ENCODE measurements around the gene COQ8B. TPM values are rescaled to one million over a fixed set of nuclear protein-coding genes. Genes with fewer than 3 reads are reported as not detected.
"Not testable (repeated sequence)": the region's sequence is repeated elsewhere in the genome, so short reads cannot be mapped to it uniquely, and the experiment has no call there.

The COQ8B gene
- polyA plus RNA-seq (2013, experiment 1 of 2; ENCODE audit: insufficient read length), result 20.4 TPM
- polyA plus RNA-seq (2013, experiment 2 of 2; ENCODE audit: insufficient read length), result 18.0 TPM

DNA sequence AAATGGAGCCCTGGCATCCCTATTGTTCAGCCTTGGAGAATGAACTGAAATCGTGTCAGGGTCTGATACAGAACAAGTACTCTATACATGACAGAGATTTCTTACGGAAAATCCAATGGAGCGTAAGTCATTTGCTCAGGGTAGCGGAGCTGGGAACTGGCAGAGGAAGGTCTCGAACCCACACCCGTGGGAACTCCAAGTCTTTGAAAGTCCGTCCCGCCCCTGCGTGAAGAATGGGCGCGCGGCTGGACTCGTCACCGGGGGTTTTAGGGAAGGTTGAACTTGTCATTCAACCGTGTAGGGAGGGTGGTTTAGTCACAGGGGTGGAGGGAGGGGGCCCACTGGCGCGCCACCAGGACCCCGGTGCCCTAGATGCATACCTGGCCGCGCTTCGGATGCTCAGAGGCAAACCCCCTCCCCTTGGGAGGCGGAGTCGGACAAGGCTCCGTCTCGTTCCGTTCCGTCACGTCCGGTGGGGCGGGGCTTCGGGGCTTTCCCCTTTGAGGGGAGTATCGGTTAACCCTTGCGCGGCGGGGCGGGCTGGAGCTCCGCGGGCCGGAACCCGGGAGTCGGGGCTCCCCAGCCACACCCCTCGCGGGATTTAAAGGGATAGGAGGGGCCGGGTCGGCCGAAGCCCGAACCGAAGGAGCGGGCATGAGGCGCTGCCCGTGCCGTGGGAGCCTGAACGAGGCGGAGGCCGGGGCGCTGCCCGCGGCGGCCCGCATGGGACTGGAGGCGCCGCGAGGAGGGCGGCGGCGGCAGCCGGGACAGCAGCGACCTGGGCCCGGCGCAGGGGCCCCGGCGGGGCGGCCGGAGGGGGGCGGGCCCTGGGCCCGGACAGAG is at the start of gene COQ8B, which contains the start of gene ITPKC:
Gene COQ8B (minus strand): TSS at position 405 of the 843 bp plus-strand sequence. CDS start 2,254 bp downstream, outside the sequence.
Gene ITPKC (plus strand): TSS at position 631 of the 843 bp plus-strand sequence. CDS start 24 bp downstream, at position 655.
- peak; percentile 98 for DNase-seq

DNA sequence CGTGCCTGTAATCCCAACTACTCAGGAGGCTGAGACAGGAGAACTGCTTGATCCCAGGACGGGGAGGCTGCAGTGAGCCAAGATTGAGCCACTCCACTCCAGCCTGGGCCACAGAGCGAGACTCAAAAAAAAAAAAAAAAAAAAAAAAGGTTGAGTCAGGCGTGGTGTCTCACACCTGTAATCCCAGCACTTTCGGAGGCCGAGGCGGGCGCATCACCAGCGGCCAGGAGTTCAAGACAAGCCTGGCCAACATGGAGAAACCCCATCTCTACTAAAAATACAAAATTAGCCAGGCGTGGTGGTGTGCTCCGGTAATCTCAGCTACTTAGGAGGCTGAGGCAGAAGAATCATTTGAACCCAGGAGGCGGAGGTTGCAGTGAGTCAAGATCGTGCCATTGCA is 49.7 kb upstream of the COQ8B start:
- not testable (repeated sequence) for DNase-seq

DNA sequence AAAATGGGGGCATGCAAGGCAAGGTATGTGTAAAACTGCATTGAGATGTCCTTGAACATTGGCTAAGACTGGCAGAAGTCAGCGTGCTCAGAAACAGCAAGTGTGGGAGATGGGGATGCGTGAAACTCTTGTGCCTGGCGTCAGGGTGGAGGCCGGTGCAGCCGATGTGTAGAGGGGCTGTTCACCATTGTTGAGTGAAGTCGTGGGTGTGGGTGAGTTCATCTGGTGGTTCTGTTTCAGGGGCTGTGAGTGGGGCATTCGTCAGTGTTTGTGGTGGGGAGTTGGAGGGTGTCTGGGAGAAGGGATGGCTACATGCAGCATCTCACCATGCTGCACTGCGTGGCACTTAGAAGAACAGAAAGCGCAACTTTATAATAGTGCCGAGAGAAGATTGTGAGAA is 47.3 kb upstream of the COQ8B start:
- DNase-seq, result no peak

DNA sequence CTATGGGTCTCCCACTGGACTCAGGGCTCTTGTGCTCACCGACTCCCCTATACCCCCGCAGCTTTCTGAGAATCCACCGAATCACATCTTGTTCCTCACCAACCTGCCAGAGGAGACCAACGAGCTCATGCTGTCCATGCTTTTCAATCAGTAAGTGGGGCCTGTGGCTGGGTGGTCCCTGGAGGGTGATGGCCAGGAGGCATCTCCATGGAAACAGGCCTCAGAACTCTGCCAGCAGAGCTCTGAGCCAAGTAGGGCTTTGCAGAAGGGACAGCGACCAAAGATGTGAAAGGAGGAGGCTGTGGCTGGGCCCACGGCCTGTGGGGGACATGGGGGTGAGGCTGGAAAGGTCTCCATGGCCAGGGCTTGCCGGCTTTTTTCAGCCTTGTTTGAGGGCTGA is 46.8 kb upstream of the COQ8B start:
- DNase-seq, result no peak

DNA sequence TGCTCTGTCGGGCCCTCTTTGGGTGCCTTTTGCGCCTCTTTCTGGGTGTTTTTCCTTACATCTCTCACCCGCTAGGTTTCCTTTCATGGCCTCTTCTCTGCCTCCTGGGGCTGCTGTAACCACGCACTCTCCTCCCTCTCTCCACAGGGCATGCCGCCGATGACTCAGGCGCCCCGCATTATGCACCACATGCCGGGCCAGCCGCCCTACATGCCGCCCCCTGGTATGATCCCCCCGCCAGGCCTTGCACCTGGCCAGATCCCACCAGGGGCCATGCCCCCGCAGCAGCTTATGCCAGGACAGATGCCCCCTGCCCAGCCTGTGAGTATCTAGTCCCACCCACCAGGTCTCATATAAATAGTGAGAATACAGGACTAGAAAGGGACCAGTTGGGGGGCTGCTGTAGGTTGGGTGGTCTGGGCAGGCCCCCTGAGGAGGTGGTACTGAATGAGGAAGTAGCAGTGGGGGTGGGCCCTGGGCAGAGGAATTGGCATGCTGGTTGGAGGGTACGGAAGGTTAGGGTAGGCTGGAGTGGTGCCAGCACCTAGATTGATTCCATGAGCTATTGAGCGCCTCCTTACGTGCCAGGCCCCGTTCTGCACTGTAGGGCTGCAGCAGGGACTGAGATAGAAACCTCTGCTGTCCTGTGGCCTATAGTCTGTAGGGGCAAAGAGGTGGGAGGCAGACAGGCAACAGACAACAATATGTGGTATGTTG is 46.2 kb upstream of the COQ8B start:
- no peak for DNase-seq

DNA sequence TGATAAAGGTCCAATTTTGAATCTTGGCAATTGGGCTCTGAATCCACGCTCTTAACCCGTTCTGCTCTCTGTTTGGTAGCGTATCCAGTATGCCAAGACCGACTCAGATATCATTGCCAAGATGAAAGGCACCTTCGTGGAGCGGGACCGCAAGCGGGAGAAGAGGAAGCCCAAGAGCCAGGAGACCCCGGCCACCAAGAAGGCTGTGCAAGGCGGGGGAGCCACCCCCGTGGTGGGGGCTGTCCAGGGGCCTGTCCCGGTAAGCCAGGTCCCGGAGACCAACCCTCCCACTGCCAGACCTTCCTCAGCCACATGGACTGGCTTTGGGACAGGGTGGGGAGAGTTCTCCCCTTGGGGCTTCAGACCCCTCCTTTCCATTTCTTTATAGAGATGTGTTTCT is 42.7 kb upstream of the COQ8B start:
- no peak for DNase-seq

DNA sequence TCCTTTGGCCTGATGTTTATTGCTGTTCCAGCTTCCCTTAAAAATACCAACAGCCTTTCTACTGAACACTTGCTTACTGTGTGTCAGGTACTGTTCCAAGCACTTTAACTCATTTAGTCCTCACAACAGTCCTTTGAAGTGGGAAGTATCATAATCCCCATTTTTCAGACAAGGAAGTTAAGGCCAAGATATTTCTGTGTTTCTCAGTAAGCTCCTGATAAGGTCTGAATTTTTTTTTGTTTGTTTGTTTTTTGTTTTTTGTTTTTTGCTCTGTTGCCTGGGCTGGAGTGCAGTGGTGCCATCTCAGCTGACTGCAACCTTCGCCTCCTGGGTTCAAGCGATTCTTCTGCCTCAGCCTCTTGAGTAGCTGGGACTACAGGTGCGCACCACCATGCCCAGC is 41.8 kb upstream of the COQ8B start:
- DNase-seq, result no peak

DNA sequence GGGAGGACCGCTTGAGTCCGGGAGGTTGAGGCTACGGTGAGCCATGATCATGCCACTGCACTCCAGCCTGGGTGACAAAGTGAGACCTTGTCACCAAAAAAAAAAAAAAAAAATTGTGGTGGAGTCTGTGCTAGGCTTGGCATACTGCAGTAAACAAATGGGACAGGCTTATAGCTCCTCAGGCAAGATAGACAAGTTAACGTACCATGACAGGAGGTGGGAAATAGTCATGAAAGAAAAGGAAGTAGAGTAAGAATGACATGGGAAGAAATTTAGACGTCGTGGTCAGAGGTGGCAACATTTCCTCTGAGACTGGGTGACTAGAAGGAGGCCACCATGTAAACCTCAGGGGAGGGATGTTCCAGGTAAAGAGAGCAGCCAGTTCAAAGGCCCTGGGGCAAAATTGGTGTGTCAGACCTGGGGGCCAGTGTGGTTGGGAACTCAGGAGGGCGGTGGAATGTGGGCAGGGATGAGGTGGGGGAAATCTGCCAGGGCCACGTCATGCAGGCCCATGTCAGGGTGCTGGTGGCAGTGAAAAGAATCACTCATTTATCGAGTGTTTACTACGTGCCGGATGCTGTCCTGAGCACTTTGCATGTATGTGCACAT is 39.9 kb upstream of the COQ8B start:
- DNase-seq, result no peak

DNA sequence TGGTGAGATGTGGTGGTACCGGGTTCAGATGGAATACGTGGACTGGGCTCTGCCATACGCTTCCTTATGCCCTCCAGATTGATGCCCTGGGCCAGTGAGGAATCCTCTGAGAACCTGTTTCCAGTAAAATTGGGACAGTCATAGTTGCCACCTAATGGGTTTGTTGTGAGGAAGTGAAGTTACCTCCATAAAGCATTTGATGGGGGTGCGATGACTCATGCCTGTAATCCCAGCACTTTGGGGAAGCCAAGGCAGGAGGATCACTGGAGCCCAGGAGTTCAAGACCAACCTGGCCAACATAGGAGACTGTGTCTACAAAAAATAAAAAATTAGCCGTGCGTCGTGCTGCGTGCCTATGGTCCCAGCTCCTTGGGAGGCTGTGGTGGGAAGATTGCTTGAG is 39.1 kb upstream of the COQ8B start:
- DNase-seq, result no peak

DNA sequence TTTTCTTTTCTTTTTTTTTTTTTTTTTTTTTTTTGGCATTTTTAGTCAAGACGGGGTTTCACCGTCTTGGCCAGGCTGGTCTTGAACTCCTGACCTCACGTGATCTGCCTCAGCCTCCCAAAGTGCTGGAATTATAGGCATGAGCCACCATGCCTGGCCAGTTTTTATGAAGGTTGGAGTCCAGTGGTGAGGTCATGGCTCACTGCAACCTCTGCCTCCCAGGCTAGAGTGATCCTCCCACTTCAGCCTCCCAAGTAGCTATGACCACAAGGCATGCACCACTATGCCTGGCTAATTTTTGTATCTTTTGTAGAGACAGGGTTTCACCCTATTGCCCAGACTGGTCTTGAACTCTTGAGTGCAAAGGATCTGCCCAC is 38.5 kb upstream of the COQ8B start:
- DNase-seq, result no peak

DNA sequence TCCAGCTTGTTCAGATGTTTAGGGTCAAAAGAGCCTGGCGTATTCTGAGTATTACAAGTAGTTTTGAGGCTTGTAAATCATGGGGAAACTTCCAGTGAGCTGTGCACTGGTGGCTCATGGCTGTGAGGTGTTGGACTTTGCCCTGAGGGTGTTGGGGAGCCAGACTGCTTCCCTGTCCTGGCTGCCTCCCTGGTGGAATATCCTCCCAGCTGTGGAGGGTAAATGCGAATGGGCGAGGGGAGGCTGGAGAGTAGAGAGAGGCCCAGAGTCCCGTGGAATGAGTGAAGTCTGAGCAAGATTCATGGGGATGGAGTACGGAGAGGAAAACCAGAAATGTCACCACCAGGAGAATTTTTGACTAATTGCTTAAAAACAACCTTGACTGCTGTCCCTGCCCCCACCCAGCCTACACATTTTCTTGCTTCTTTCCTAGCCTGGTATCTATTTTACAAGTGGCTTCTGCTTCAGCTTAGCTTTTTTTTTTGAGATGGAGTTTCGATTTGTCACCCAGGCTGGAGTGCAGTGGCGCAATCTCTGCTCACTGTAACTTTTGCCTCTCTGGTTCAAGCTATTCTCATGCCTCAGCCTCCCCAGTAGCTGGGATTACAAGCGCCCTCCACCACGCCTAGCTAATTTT is 38.0 kb upstream of the COQ8B start:
- DNase-seq, result no peak

DNA sequence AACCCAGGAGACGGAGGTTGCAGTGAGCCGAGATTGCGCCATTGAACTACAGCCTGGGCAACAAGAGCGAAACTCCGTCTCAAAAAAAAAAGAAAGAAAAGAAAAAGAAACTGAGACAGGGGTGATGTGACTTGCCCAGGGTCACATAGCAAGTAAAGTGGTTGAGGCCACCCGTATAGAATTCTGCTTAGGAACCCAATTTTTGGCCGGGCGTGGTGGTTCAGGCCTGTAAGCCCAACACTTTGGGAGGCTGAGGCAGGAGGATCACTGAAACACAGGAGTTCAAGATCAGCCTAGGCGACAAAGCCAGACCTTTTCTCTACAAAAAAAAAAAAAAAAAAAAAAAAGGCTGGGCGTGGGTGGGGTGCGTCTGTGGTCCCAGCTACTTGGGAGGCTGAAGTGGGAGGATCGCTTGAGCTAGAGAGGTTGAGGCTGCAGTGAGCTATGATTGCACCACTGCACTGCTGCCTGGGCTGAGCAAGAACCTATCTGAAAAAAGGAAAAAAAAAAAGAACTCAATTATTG is 35.6 kb upstream of the COQ8B start:
- no peak for DNase-seq

DNA sequence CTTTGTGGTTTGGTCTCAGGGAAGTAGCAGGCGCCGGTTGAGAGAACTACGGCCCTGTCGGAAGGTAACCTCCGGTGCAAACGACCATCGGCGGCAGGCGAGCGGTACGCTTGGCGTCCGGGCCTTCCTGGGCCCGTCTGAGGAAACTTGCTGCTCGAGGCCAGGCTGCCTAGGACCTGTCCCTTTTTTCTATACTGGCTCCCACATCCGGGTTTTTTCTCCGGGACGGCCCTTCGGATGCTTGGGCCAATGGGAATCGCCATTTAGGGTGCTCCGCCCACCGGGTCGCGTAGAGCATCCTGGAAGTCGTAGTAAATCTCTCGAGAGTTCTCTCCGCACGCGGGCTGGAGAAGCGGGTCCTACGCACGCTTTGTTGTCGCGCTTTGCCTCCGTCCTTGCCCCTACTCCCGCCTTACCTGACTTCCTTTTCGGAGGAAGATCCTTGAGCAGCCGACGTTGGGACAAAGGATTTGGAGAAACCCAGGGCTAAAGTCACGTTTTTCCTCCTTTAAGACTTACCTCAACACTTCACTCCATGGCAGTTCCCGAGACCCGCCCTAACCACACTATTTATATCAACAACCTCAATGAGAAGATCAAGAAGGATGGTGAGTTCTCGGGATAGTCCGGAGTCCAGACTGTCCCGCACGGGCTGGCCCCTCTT is 34.3 kb upstream of the COQ8B start, which contains the start of gene SNRPA:
Gene SNRPA (plus strand): TSS at position 330 of the 664 bp plus-strand sequence. CDS start 206 bp downstream, at position 536.
- DNase-seq, result peak; percentile 98

DNA sequence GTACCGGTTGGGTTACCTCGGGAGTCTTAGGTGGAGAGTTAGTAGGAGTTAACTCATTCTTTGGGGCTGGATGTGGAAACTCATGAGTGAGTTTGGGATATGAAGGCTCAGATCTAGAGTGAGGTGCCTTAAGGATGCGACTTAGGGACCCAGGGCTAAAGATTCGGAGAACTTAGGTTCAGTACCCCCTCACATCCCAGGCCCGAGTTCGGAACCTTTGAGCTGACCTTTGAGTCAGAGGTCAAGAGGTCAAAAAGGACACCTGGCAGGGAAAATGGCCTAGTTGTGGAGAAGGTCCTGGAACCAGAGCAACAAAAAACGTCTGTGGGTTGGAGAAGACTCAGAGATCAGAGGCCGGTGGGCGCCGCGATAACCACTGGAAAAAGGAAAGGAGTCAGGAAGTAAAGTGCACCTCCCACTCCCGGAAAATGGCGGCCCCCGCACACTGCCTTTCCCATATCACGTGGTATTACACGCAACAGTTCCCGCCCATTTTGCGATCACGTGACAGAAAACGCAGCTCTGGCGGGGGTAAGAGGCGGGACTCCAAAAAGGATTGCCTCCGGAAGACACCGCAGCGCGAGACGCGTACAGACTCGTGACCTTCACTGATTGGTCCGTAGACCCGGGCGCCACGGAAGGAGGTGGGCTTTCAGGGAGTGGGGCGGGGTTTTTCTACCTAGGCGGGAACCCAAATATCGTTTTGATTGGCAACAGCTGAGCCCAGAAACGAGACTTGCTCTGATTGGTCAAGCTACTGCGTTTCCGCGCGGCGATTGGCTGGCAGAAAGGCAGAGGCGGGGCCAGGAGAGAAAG is 33.6 kb upstream of the COQ8B start, which contains the start of gene ACTMAP:
Gene ACTMAP (minus strand): TSS at position 420 of the 816 bp plus-strand sequence. CDS start 674 bp downstream, outside the sequence.
- DNase-seq, result peak; percentile 100

DNA sequence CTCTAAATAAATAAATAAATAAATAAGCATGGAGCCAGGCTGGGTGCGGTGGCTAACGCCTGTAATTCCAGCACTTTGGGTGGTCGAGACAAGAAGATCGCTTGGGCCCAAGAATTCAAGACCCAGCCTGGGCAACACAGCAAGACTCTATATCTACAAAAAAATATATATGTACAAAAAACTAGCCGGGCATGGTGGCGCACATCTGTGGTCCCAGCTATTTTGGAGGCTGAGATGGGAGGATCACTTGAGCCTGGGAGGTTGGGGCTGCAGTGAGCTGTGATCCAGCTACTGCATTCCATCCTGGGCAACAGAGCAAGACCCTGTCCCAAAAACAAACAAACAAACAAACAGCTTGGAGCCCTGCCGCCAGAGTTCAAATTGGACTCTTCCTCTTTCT is 30.9 kb upstream of the COQ8B start:
- no peak for DNase-seq

DNA sequence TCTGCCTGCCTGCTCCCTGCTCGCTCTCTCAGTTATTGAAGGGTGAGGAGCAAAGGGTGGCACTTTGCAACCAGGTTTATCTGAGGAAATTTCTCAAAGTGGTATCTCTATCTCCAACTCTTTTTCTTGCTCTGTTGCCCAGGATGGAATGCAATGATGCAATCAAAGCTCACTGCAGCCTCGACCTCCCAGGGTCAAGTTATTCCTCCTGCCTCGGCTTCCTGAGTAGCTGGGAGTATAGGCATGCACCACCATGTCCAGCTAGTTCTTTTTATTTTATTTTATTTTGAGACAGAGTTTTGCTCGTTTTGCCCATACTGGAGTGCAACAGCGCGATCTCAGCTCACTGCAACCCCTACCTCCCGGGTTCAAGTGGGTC is 28.7 kb upstream of the COQ8B start:
- DNase-seq, result peak; percentile 73

DNA sequence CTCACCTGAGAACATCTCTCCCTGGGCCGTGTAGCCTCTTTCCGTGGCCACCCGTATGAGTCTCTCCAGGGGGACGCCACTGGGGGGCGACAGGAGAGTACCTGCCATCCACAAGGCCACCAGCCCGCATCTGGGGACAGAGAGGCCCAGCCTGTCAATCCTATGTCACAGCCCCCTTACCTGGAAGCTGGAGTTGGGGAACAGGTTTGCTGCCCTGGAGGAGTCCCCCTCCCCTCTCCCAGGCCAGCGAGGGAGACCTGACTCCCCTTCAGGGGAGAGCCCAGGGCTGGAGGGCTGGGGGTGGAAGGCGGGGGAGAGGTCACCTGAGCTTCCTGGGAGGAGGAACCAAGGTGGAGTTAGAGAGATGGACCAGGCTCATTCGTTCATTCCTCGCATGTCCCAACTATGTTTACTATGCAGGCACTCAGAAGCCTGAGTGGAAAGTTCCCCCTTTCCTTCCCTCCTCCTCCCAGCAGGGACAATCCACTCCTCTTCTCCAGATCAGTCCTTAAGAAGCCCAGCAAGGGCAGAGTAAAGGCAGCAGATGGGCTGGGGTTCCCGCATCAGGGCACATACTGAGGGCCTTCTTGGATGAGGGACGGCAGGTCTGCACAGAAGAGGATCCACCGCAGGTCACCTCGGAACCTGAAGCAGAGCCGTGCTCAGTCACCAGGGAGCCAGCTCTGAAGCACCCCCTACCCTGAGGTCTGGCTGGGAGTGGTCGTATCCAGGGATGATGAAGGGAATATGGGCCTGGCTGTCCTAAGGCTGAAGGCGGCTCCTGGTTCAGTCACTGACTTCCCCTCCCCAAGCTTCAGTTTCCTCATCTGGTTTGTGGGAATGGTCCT is 28.1 kb upstream of the COQ8B start:
- peak; percentile 20 for DNase-seq

DNA sequence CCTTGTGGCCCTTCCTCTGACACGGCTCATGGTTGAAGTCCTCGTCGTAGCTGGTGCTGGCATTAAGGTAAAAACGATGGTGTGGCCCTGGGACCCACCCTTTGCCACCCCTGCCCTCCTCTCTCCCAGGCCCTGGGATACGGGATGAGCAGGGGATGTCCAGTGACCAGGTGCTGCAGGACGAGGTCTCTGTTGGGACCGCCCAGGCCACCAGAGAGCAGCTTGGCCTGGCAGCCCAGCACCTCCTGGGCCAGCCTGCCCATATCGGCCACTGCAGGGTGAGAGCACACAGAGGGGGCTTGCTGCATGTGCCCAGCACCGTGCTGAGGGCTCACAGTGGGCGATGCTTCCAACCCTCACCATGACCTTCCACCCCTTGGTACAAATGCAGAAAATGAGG is 27.2 kb upstream of the COQ8B start:
- DNase-seq, result no peak

DNA sequence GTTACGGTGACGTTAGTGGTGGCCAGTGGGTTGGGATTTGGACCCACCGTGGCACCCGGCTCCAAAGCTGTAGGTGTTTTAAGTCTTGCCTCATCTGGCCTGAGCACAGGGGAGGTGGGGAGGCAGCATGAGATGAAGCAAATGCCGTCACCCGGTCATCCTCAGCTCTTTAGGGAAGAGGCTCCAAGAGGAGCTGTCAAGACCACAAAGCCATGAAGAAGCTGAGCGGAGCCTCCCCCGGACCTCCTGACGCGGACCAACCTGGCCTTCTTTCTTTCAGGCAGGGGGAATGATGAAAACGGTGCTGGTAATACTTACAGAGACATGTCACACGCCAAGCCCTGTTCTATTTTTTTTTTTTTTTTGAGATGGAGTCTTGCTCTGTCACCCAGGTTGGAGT is 26.2 kb upstream of the COQ8B start:
- no peak for DNase-seq

DNA sequence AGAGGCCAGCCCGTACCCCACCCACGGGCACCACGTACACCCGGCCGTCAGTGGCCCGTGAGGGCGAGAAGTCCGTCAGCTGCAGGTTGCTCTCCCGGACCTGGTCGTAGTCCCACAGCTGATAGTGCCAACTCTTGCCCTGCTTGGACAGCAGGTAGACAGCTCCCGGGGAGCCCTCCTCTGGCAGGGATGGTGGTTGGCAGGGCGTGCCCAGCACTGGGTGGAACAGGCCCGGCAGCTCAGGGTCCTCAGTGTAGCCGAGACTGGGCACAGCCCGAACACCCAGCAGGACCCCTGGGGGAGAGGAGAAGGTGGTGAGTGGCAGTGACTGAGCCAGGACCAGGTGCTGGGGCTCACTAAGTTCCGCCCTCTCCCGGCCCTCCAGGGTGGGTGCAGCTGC is 25.8 kb upstream of the COQ8B start:
- no peak for DNase-seq
